ENCODE data around the gene CENPV. TPM values are rescaled to one million over a fixed set of nuclear protein-coding genes. Genes with fewer than 3 reads are reported as not detected.
"Not testable (repeated sequence)": the region's sequence is repeated elsewhere in the genome, so short reads cannot be mapped to it uniquely, and the experiment has no call there.

CENPV gene
- 10 to 100 TPM; 77.3 to 81.8 TPM for total RNA-seq

- POLR2A ChIA-PET = interaction anchor here (0.7 to 2.1 kb wide), 7 partner anchors 28 to 183 kb away, joined by 3 to 14 read pairs (median 4); partner anchors contain the start of genes TRPV2 and UBB
Measured at GRCh38 chr17:16353317-16354174, at the start of gene CENPV. Gene CENPV, minus strand, starts transcription at chr17:16353469. Its CDS starts 33 bp downstream, at chr17:16353436.

GRCh38 chr17:16398270-16399267, 45.3 kb upstream of the CENPV start:
- POLR2A ChIA-PET = no interaction called here
- CTCF ChIA-PET = no interaction called here

More at GRCh38 chr17:16353317-16354174, at the start of gene CENPV:
- CTCF ChIA-PET = interaction anchor here (0.8 to 4.1 kb wide), 6 partner anchors 10 to 230 kb away, joined by 3 to 21 read pairs (median 5); partner anchors contain the start of gene UBB

GRCh38 chr17:16396693-16397092, 43.4 kb upstream of the CENPV start:
- CTCF ChIA-PET, POLR2A ChIA-PET: not testable (repeated sequence)

- CTCF ChIA-PET, POLR2A ChIA-PET: not testable (repeated sequence)
Measured at GRCh38 chr17:16395887-16396286, 42.6 kb upstream of the CENPV start.

GRCh38 chr17:16392491-16392890, 39.2 kb upstream of the CENPV start:
- POLR2A ChIA-PET, CTCF ChIA-PET: not testable (repeated sequence)

- ChIA-PET CTCF (no interaction called here), POLR2A (interaction anchor here (0.6 kb wide), 1 partner anchor 26 kb away, joined by 12 read pairs; no protein-coding TSS in a partner anchor)
Measured at GRCh38 chr17:16391451-16391850, 38.2 kb upstream of the CENPV start.

GRCh38 chr17:16386126-16386507, 32.8 kb upstream of the CENPV start:
- CTCF ChIA-PET = interaction anchor here (0.7 to 3.3 kb wide), 5 partner anchors 22 to 387 kb away, joined by 3 to 24 read pairs (median 4); partner anchors contain the start of gene TRPV2
- POLR2A ChIA-PET = not testable (repeated sequence)

- POLR2A ChIA-PET = interaction anchor here (0.7 to 1.0 kb wide), 2 partner anchors 35 to 61 kb away, joined by 3 read pairs; no protein-coding TSS in a partner anchor
- CTCF ChIA-PET = interaction anchor here (0.8 to 3.3 kb wide), 3 partner anchors 19 to 57 kb away, joined by 3 to 24 read pairs (median 6); partner anchors contain the start of gene TRPV2
Measured at GRCh38 chr17:16384557-16384956, 31.3 kb upstream of the CENPV start.

GRCh38 chr17:16383772-16384287, 30.6 kb upstream of the CENPV start:
- ChIA-PET POLR2A (interaction anchor here (1.4 kb wide), 1 partner anchor 33 kb away, joined by 3 read pairs; no protein-coding TSS in a partner anchor), CTCF (interaction anchor here (1.1 to 1.9 kb wide), 3 partner anchors 32 to 53 kb away, joined by 3 to 8 read pairs (median 3); partner anchors contain the start of gene TRPV2)

GRCh38 chr17:16383216-16383615, 29.9 kb upstream of the CENPV start:
- CTCF ChIA-PET = interaction anchor here (1.1 to 1.9 kb wide), 3 partner anchors 33 to 53 kb away, joined by 3 to 8 read pairs (median 3); partner anchors contain the start of gene TRPV2
- POLR2A ChIA-PET = interaction anchor here (0.6 to 1.4 kb wide), 2 partner anchors 33 to 43 kb away, joined by 3 read pairs; no protein-coding TSS in a partner anchor

GRCh38 chr17:16381496-16381820, 28.2 kb upstream of the CENPV start:
- CTCF ChIA-PET = interaction anchor here (0.6 to 1.6 kb wide), 2 partner anchors 60 to 140 kb away, joined by 3 to 4 read pairs; no protein-coding TSS in a partner anchor
- POLR2A ChIA-PET = interaction anchor here (1.0 to 3.6 kb wide), 7 partner anchors 28 to 90 kb away, joined by 3 to 24 read pairs (median 7); partner anchors contain the start of genes CENPV and TRPV2

GRCh38 chr17:16380640-16381495, 27.6 kb upstream of the CENPV start, which contains the start of gene UBB:
Gene UBB, plus strand, starts transcription at chr17:16381091. Its CDS starts 817 bp downstream, at chr17:16381908.
- CTCF ChIA-PET = interaction anchor here (0.6 to 1.6 kb wide), 4 partner anchors 17 to 141 kb away, joined by 3 to 4 read pairs (median 4); partner anchors contain the start of gene CENPV

GRCh38 chr17:16379654-16380053, 26.4 kb upstream of the CENPV start:
- CTCF ChIA-PET = no interaction called here
- POLR2A ChIA-PET = interaction anchor here (3.6 kb wide), 1 partner anchor 27 kb away, joined by 14 read pairs; the partner anchor contains the start of gene CENPV

More at GRCh38 chr17:16380640-16381495, 27.6 kb upstream of the CENPV start, which contains the start of gene UBB:
- POLR2A ChIA-PET = interaction anchor here (0.6 to 3.6 kb wide), 16 partner anchors 15 to 202 kb away, joined by 3 to 24 read pairs (median 4); partner anchors contain the start of genes CENPV, PIGL and TRPV2

- POLR2A ChIA-PET = no interaction called here
- CTCF ChIA-PET = no interaction called here
Measured at GRCh38 chr17:16378636-16379282, 25.5 kb upstream of the CENPV start.

- CTCF ChIA-PET = no interaction called here
- POLR2A ChIA-PET = no interaction called here
Measured at GRCh38 chr17:16377941-16378341, 24.7 kb upstream of the CENPV start.

GRCh38 chr17:16374146-16374938, 21.1 kb upstream of the CENPV start:
- CTCF ChIA-PET = interaction anchor here (0.7 kb wide), 1 partner anchor 67 kb away, joined by 3 read pairs; no protein-coding TSS in a partner anchor
- POLR2A ChIA-PET = no interaction called here

Measured in activated CD8-positive, alpha-beta memory T cell treated with anti-CD3 and anti-CD28 coated beads for 36 hours (primary cell).